IMR-90 (cell line): ENCODE results near the gene CTTN. TPM values are rescaled to one million over a fixed set of nuclear protein-coding genes. Genes with fewer than 3 reads are reported as not detected.

ENCODE experiments used
- ATAC-seq: fragments of 200-7000 bp; cut with Tn5 transposase; 2 replicates; pipeline ENCODE4 v1.9.1; 2020; ENCODE audit warnings: low read depth, mild to moderate bottlenecking, moderate library complexity
- BruUV-seq: library from RNA; stranded (reverse); fragments of 400-500 nt; replicated peaks from 2 replicates; lab custom pipeline; 2021; lab: Mats Ljungman, UMichigan
- CTCF ChIA-PET: fragments of 300-600 bp; formaldehyde crosslinking; extraction: SDS; loops from one replicate; lab custom pipeline; 2021; ENCODE audit warnings: antibody characterized with exemption; lab: Yijun Ruan, JAX
- POLR2A ChIA-PET: fragments of 300-600 bp; sonication (Branson Sonifier 250); formaldehyde crosslinking; loops from one replicate; lab custom pipeline; 2022; ENCODE audit warnings: antibody characterized with exemption; ENCODE audit not compliant: unreplicated experiment; lab: Charles Lee
- DNase-seq: peaks from one replicate; pipeline ENCODE4 v3.0.0; 2013
- H2AFZ ChIP-seq: replicated peaks from 2 replicates; pipeline ENCODE3; 2013; ENCODE audit warnings: low read length, mild to moderate bottlenecking; ENCODE audit not compliant: poor library complexity
- H2AK5ac ChIP-seq: 2 replicates; pipeline ENCODE4 v1.6.1; 2013; ENCODE audit warnings: low read depth, low read length, inconsistent platforms
- H2AK9ac ChIP-seq: replicated peaks from 2 replicates; pipeline ENCODE3; 2013; ENCODE audit warnings: mild to moderate bottlenecking, low read depth, low read length, moderate library complexity; ENCODE audit not compliant: poor library complexity
- H2BK120ac ChIP-seq: 2 replicates; pipeline ENCODE4 v1.6.1; 2013; ENCODE audit warnings: low read depth, low read length, inconsistent platforms
- H2BK15ac ChIP-seq: 3 replicates; pipeline ENCODE4 v1.6.1; 2013; ENCODE audit warnings: low read depth, low read length, inconsistent platforms
- H2BK20ac ChIP-seq: 2 replicates; pipeline ENCODE4 v1.6.1; 2013; ENCODE audit warnings: low read depth, mild to moderate bottlenecking, inconsistent platforms, low read length, moderate library complexity
- H2BK5ac ChIP-seq: 2 replicates; pipeline ENCODE4 v1.6.1; 2013; ENCODE audit warnings: mild to moderate bottlenecking, low read depth, low read length, inconsistent platforms; ENCODE audit not compliant: poor library complexity, severe bottlenecking
- H3K14ac ChIP-seq: replicated peaks from 2 replicates; pipeline ENCODE4 v1.6.1; 2013; ENCODE audit warnings: low read depth, low read length, inconsistent platforms
- H3K18ac ChIP-seq: 2 replicates; pipeline ENCODE4 v1.6.1; 2013; ENCODE audit warnings: low read depth, low read length, control low read depth
- H3K23ac ChIP-seq: 2 replicates; pipeline ENCODE4 v1.6.1; 2013; ENCODE audit warnings: low read depth, low read length, inconsistent platforms
- H3K27ac ChIP-seq: 2 replicates; pipeline ENCODE4 v1.5.1; 2013; ENCODE audit warnings: mild to moderate bottlenecking, control low read depth, low read length; ENCODE audit not compliant: insufficient read depth
- H3K27me3 ChIP-seq: 2 replicates; pipeline ENCODE4 v1.6.1; 2013; ENCODE audit warnings: low read length; ENCODE audit not compliant: control insufficient read depth, insufficient read depth
- H3K36me3 ChIP-seq: 2 replicates; pipeline ENCODE4 v1.6.1; 2013; ENCODE audit warnings: low read length, mixed read lengths; ENCODE audit not compliant: control insufficient read depth, insufficient read depth
- H3K4ac ChIP-seq: 2 replicates; pipeline ENCODE4 v1.6.1; 2013; ENCODE audit warnings: low read depth, low read length, inconsistent platforms
- H3K4me1 ChIP-seq: 2 replicates; pipeline ENCODE4 v1.6.1; 2013; ENCODE audit warnings: low read length, mixed read lengths; ENCODE audit not compliant: control insufficient read depth, insufficient read depth
- H3K4me2 ChIP-seq: 2 replicates; pipeline ENCODE4 v1.6.1; 2013; ENCODE audit warnings: low read depth, mild to moderate bottlenecking, control low read depth, low read length, moderate library complexity
- H3K4me3 ChIP-seq: 2 replicates; pipeline ENCODE4 v1.5.1; 2013; ENCODE audit warnings: low read depth, mild to moderate bottlenecking, control low read depth, low read length, moderate library complexity; ENCODE audit not compliant: insufficient read depth
- H3K56ac ChIP-seq: 2 replicates; pipeline ENCODE4 v1.6.1; 2013; ENCODE audit warnings: low read length, inconsistent platforms; ENCODE audit not compliant: insufficient read depth; ENCODE audit errors: extremely low read depth
- H3K79me1 ChIP-seq, 2 experiments: 2 replicates each; pipeline ENCODE4 v1.6.1; 2013; ENCODE audit warnings: low read length in 2 of 2, inconsistent platforms in 1 of 2, low read depth in 1 of 2
- H3K9ac ChIP-seq: 2 replicates; pipeline ENCODE4 v1.6.1; 2013; ENCODE audit warnings: low read depth, low read length, control low read depth
- H3K9me1 ChIP-seq: 2 replicates; pipeline ENCODE4 v1.6.1; 2013; ENCODE audit warnings: low read length, inconsistent platforms; ENCODE audit not compliant: insufficient read depth
- H3K9me3 ChIP-seq: 2 replicates; pipeline ENCODE4 v1.6.1; 2013; ENCODE audit warnings: low read length; ENCODE audit not compliant: control insufficient read depth, insufficient read depth
- H4K20me1 ChIP-seq: 2 replicates; pipeline ENCODE4 v1.6.1; 2013; ENCODE audit warnings: low read length, inconsistent platforms; ENCODE audit not compliant: insufficient read depth
- H4K5ac ChIP-seq: 2 replicates; pipeline ENCODE4 v1.6.1; 2013; ENCODE audit warnings: mild to moderate bottlenecking, low read depth, low read length, control low read depth
- H4K8ac ChIP-seq, 2 experiments: 2 replicates each; pipeline ENCODE4 v1.6.1; 2013; ENCODE audit warnings: low read depth in 2 of 2, low read length in 2 of 2, control low read depth in 1 of 2, inconsistent platforms in 1 of 2
- H4K91ac ChIP-seq: 2 replicates; pipeline ENCODE4 v1.6.1; 2013; ENCODE audit warnings: low read depth, low read length, inconsistent platforms; ENCODE audit not compliant: insufficient read depth
- BHLHE40 ChIP-seq: fragments of 150-350 bp; IDR thresholded peaks from 2 replicates; pipeline ENCODE4 v1.6.1; 2016; ENCODE audit warnings: mild to moderate bottlenecking, low read depth, low read length
- CEBPB ChIP-seq: IDR thresholded peaks from 2 replicates; pipeline ENCODE4 v1.6.1; 2012; ENCODE audit warnings: low read depth, low read length, improper control_type of control experiment
- CHD1 ChIP-seq: IDR thresholded peaks from 2 replicates; pipeline ENCODE4 v1.6.1; 2012; ENCODE audit warnings: low read depth, low read length, improper control_type of control experiment
- FOS ChIP-seq: fragments of 150-350 bp; IDR thresholded peaks from 2 replicates; pipeline ENCODE4 v1.6.1; 2016; ENCODE audit warnings: low read depth, low read length
- MAFK ChIP-seq: IDR thresholded peaks from 2 replicates; pipeline ENCODE4 v1.6.1; 2012; ENCODE audit warnings: low read depth, low read length, improper control_type of control experiment
- MAZ ChIP-seq: IDR thresholded peaks from 2 replicates; pipeline ENCODE4 v1.6.1; 2012; ENCODE audit warnings: low read depth, mild to moderate bottlenecking, low read length, improper control_type of control experiment, moderate library complexity, borderline replicate concordance
- MXI1 ChIP-seq: IDR thresholded peaks from 2 replicates; pipeline ENCODE4 v1.6.1; 2012; ENCODE audit warnings: low read depth, mild to moderate bottlenecking, low read length, moderate library complexity, borderline replicate concordance
- NFE2L2 ChIP-seq: fragments of 150-350 bp; IDR thresholded peaks from 2 replicates; pipeline ENCODE4 v1.6.1; 2016; ENCODE audit warnings: low read depth, mild to moderate bottlenecking, low read length
- POLR2A ChIP-seq: IDR thresholded peaks from 2 replicates; pipeline ENCODE4 v1.6.1; 2012; ENCODE audit warnings: mild to moderate bottlenecking, low read depth, low read length
- RAD21 ChIP-seq: IDR thresholded peaks from 2 replicates; pipeline ENCODE4 v1.6.1; 2012; ENCODE audit warnings: low read length, improper control_type of control experiment
- RCOR1 ChIP-seq: IDR thresholded peaks from 2 replicates; pipeline ENCODE4 v1.6.1; 2012; ENCODE audit warnings: mild to moderate bottlenecking, low read length, improper control_type of control experiment; ENCODE audit not compliant: insufficient replicate concordance
- RFX5 ChIP-seq: IDR thresholded peaks from 2 replicates; pipeline ENCODE4 v1.8.0; 2012; ENCODE audit warnings: low read depth, mild to moderate bottlenecking, low read length, moderate library complexity
- SMC3 ChIP-seq: fragments of 150-350 bp; IDR thresholded peaks from 2 replicates; pipeline ENCODE4 v1.6.1; 2016; ENCODE audit warnings: low read depth, mild to moderate bottlenecking, antibody characterized with exemption, low read length, moderate library complexity
- WGBS, 2 experiments: methylation state at CpG; one replicate each; pipeline versions ENCODE4 v1.1.5 to v1.1.7; 2013; ENCODE audit warnings: missing lambda C conversion rate in 2 of 2; ENCODE audit not compliant: insufficient read length in 1 of 2; ENCODE audit errors: extremely low coverage in 2 of 2; 5-methylcytosine and 5-hydroxymethylcytosine counted together
- dilution Hi-C: fragments of 300-500 bp; cut with HindIII; formaldehyde crosslinking; loops from one replicate; pipeline ENCODE4 v1.14.3; 2018; ENCODE audit warnings: low sequenced_read_pairs; ENCODE audit not compliant: unreplicated experiment
- in situ Hi-C: fragments of 300-500 bp; cut with MboI; formaldehyde crosslinking; loops from 3 replicates; pipeline ENCODE4 v1.14.3; 2019; ENCODE audit warnings: low sequenced_read_pairs, inconsistent platforms, mixed read lengths
- intact Hi-C: fragments of 100-400 bp; cut with micrococcal nuclease; formaldehyde crosslinking; loops from 2 replicates; pipeline ENCODE4 v1.10.0; 2022
- polyA plus RNA-seq, 3 experiments: library from polyadenylated mRNA; depleted of rRNA; stranded (reverse); fragments of >200 nt; gene quantifications; 2 replicates each; pipeline ENCODE4 v1.2.3, GENCODE V29; 2012; ENCODE audit warnings: low replicate concordance in 1 of 3
- total RNA-seq: library from RNA; depleted of rRNA; stranded (reverse); fragments of >200 nt; gene quantifications from 2 replicates; pipeline ENCODE4 v1.2.3, GENCODE V29; 2012
- TF ChIP-seq, protein P1 (sequence below): fragments of 150-350 bp; IDR thresholded peaks from 2 replicates; pipeline ENCODE4 v1.6.1; 2017; ENCODE audit warnings: mild to moderate bottlenecking, antibody characterized with exemption, low read length, low read depth
- TF ChIP-seq, protein P2 (sequence below): fragments of 150-350 bp; IDR thresholded peaks from 2 replicates; pipeline ENCODE4 v1.6.1; 2016; ENCODE audit warnings: low read depth, mild to moderate bottlenecking, low read length, moderate library complexity, borderline replicate concordance
- TF ChIP-seq, protein P3 (sequence below): conservative IDR thresholded peaks from 2 replicates; pipeline ENCODE4 v1.5.1; 2012; ENCODE audit warnings: mild to moderate bottlenecking, low read depth, low read length, improper control_type of control experiment

The CTTN gene
- total and polyA plus RNA-seq, 2 of the 4 experiments (the other 2 are of a cell fraction): 287 to 296 TPM

DNA sequence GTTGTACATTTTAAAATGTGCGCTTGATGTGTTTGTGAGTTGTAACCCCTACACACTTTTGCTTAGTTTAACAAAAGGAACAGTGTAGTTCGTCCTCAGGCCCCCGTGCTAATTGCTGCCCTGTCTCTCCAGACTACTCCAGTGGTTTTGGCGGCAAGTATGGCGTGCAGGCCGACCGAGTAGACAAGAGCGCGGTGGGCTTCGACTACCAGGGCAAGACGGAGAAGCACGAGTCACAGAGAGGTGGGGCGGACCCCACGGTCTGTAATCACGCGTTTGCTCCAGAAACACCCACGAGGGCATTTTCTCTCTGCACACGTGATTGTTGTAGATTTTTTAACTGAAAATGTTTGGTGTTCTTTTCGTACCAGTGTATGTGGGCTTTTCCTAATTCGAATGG is 18.6 kb downstream of the CTTN start:
- no peak overlapping the region for H3K27ac ChIP-seq
- peaks cover 83% of the 10 kb centered on the region for H4K20me1 ChIP-seq
- no peak overlapping the region for H2AK9ac ChIP-seq
- no peak overlapping the region for H2BK120ac ChIP-seq
- BruUV-seq: no TSS peak
- DNase-seq: no peak
- H3K4me2 ChIP-seq: no peak overlapping the region
- WGBS, 2 experiments: 98% methylated on average over 12 of the region's 20 CpGs; no CpG with 5 or more reads in 1 of the 2 experiments
- no peak overlapping the region for H3K14ac ChIP-seq
- H4K91ac ChIP-seq: no peak overlapping the region
- no peaks in the 10 kb centered on the region for H3K27me3 ChIP-seq
- H3K9me3 ChIP-seq: no peaks in the 10 kb centered on the region
- dilution Hi-C loops (no loop called here), in situ Hi-C loops (no loop called here), intact Hi-C loops (loop anchor here (5.0 kb wide), 1 partner anchor 215 kb away; the partner anchor contains the start of gene FADD)
- no peak overlapping the region for H3K4ac ChIP-seq
- CTCF ChIA-PET: no interaction called here
- POLR2A ChIA-PET: no interaction called here
- H2AK5ac ChIP-seq: no peak overlapping the region
- no peak overlapping the region for H2BK15ac ChIP-seq
- H3K9ac ChIP-seq: no peak overlapping the region
- peaks cover 26 to 81% of the 10 kb centered on the region in 2 experiments for H3K79me1 ChIP-seq
- H3K23ac ChIP-seq: no peak overlapping the region
- no peak overlapping the region for H3K56ac ChIP-seq
- peaks cover 83% of the 10 kb centered on the region for H3K36me3 ChIP-seq
- no peak overlapping the region for H3K4me3 ChIP-seq
- TF ChIP-seq FOS (no peak), NFE2L2 (no peak), RCOR1 (no peak), RAD21 (no peak), MAZ (no peak), MXI1 (no peak), POLR2A (no peak), MAFK (no peak), BHLHE40 (no peak), RFX5 (no peak), CEBPB (no peak), CHD1 (no peak), SMC3 (no peak)
- TF ChIP-seq, protein P1, sequence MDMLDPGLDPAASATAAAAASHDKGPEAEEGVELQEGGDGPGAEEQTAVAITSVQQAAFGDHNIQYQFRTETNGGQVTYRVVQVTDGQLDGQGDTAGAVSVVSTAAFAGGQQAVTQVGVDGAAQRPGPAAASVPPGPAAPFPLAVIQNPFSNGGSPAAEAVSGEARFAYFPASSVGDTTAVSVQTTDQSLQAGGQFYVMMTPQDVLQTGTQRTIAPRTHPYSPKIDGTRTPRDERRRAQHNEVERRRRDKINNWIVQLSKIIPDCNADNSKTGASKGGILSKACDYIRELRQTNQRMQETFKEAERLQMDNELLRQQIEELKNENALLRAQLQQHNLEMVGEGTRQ: no peak
- TF ChIP-seq, protein P2, sequence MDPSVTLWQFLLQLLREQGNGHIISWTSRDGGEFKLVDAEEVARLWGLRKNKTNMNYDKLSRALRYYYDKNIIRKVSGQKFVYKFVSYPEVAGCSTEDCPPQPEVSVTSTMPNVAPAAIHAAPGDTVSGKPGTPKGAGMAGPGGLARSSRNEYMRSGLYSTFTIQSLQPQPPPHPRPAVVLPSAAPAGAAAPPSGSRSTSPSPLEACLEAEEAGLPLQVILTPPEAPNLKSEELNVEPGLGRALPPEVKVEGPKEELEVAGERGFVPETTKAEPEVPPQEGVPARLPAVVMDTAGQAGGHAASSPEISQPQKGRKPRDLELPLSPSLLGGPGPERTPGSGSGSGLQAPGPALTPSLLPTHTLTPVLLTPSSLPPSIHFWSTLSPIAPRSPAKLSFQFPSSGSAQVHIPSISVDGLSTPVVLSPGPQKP: no peak
- TF ChIP-seq, protein P3, sequence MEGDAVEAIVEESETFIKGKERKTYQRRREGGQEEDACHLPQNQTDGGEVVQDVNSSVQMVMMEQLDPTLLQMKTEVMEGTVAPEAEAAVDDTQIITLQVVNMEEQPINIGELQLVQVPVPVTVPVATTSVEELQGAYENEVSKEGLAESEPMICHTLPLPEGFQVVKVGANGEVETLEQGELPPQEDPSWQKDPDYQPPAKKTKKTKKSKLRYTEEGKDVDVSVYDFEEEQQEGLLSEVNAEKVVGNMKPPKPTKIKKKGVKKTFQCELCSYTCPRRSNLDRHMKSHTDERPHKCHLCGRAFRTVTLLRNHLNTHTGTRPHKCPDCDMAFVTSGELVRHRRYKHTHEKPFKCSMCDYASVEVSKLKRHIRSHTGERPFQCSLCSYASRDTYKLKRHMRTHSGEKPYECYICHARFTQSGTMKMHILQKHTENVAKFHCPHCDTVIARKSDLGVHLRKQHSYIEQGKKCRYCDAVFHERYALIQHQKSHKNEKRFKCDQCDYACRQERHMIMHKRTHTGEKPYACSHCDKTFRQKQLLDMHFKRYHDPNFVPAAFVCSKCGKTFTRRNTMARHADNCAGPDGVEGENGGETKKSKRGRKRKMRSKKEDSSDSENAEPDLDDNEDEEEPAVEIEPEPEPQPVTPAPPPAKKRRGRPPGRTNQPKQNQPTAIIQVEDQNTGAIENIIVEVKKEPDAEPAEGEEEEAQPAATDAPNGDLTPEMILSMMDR: no peak
- H2BK5ac ChIP-seq: no peak overlapping the region
- no peak overlapping the region for H4K5ac ChIP-seq
- no peak overlapping the region for H2BK20ac ChIP-seq
- H3K4me1 ChIP-seq: peaks cover 6% of the 10 kb centered on the region
- H4K8ac ChIP-seq: no peak overlapping the region
- no peaks in the 10 kb centered on the region; the same call in 1 of the 2 replicates for H3K9me1 ChIP-seq
- no peak overlapping the region for H2AFZ ChIP-seq
- no peak overlapping the region for H3K18ac ChIP-seq
- no peak for ATAC-seq
